GM21723 (cell line): ENCODE data around the gene CCNY.

Experiments
- ATAC-seq: cut with Tn5 transposase; IDR thresholded peaks from one replicate; pipeline ENCODE4 v1.9.1; 2021; ENCODE audit warnings: mild to moderate bottlenecking, moderate library complexity; ENCODE audit not compliant: unreplicated experiment

CCNY gene

DNA sequence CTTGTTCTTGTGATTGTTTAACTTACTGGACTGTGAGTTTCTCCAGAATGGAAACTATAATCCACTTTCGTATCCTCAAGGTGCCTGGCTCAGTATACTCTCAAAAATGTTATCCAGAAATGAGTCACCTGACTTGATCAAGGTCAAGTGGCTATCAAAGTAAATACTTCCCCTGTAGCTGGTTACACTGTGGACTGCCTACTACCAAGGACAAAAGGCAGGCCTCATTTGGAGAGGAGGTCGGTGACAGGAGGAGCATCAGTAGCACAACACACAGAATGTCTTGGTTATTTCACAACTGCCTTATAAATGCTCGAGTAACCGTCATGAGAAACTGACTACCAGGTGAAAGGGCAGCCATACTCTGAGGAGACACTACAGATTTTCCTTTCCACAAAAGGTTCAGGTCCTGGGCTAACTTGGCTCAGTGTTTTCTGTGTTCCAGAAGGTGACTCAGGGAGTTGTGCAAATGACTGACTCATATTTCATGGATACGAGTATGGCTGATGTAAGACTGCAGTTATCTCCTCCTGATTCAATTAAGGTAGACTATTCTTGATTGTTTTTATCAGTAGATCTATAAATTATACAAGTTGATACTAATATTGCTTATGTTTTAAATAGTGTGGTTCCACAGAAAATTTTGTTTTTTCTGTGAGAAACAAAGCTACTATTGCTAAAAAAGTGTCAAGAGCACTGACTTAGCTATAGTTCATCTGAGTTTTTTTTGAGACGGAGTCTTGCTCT is 4.2 kb upstream of the CCNY start:
- ATAC-seq, result no peak

DNA sequence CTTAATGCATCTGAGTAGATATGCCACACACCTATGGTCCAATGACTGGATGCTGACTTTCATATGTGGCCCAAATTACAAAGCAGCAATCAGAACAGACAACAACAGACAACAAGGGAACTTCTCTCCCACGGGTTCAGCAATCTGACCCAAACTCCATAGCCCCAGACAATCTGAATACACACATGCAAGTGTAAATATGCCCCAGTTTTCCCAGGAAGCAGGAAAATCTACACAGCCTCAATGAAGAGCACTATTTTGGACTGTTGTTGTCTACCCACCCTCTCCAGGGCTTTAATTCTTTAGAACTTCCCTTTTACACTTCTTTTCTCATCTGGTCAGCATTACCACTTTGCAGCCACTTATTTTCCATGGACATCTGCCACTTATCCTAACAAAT is 2.0 kb upstream of the CCNY start:
- ATAC-seq, result no peak

DNA sequence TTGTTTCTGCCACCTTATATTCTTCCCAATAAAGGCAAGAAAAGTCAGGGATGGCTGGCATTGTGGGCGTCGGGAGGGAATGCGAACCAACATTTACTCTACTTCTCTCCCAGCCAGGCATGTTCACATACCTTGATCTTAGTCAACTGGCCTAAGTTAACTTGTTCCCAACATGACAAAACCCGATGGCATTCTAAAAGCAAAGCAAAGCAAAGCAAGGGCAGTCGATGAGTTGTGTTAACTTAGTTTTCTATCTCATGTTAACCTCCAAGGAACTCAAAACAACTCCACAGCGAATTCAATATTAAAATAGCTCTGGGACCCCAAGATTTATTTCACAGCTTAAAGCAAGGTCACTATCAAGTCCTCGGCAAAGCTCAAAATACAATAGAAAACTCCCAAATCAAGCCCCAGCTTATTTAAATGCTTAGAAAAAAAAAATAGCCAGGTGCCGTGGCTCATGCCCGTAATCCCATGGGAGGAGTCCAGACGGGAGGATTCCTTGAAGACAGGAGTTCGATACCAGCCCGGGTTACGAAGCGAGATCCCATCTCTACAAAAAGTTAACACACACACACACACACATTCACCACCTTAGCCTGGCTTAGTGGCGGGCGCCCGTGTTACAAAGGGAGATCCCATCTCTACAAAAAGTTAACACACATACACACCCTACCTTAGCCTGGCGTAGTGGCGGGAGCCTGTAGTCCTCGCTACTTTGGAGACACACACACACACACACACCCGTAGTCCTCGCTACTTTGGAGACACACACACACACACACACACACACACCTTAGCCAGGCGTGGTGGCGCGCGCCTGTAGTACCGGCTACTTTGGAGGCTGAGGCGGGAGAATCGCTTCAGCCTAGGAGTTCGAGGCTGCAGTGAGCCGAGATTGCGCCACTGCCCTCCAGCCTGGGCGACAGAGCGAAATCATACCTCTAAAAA is 901 bp upstream of the CCNY start:
- ATAC-seq, result peak; percentile 4

DNA sequence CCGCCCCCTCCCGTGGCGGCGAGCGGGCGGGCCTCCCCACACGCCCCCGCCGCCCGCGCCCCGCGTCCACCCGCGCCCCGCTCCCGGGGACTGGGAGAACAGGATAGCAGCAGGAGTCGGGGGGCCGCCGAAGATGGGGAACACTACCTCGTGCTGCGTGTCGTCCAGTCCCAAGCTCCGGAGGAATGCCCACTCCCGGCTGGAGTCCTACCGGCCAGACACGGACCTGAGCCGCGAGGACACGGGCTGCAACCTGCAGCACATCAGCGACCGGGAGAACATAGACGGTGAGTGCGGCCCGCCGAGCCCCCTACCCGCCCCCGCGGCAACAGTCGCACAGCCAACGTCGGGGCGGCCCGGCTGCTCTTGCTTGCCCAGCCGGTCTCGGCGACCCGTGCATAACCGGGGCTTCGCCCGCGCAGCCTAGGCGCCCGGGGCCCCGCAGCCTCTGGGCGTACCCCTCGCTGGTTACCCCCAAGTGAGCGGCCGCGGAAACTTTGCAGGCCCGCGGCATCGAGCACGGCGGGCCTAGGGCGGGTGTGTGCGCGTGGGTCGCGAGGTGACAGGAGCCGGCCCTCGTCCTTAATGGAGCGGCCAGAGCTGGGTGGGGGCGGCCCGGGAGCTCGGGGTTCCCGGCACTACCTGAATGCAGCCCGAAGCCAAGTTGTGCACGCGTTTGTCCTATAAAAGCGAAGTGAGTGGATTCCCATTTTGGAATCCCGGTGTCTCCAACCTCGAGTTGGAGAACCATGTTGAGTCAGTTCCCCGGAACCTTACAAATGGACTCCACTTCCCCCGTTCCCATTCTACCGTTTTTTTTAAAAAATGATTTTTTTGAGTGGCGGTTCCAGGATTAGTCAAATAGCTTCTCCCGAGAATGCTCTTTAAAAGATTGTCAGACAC is 863 bp downstream of the CCNY start:
- ATAC-seq, result peak; percentile 19

DNA sequence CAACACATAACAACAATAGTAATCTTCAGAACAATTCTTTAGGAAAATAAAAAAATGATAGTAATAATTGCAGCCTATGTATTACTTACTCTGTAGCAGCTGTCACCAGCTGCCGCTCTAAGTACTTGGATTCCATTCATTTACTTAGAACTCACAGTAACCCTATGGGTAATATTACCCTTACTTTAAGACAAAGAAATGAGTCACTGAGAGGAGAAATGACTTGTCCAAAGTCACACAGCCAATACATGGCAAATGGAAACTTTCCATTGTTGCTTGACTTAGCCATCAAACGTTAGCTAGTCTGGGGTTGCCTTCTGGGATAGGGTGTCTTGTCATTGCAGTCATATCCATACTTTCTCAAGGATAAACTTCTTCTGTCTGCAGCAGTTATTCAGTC is 3.6 kb downstream of the CCNY start:
- peak; percentile 32 for ATAC-seq

DNA sequence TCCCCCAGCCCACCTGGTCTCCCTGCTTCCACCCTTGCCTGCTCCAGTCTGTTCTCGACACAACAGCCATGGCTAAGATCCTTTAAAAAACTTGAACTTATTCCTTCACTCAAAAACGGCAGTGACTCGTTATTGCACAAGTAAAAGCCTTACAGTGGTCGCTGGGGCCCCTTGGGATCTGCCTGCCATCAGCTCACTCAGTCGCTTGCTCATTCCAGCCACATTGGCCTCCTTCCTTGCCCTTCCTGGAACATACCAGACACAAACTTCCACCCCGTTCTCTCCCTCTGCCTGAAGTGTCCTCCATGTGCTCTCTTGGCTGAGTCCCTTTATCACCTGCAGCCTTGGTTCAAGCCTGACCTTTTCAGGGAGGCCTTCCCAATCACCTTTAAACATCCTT is 4.7 kb downstream of the CCNY start:
- no peak for ATAC-seq

DNA sequence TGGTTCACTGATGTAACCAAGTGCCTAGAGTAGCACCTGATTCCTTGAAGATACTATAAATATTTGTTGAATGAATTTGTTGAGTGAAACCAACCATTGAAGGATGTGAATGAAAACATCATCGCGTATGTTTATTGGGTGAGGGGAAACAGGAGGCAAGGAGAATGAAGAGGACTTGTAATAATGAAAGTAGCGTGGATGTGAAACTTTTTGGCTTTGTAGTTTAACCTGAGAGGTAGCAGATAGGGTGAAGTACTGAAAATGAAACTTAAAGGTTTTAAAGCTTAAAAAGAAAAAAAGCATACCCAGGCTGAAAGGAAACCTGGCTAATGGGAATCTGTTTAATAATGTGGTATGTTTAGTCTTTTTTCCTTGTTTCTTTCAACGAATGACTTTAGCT is 5.2 kb downstream of the CCNY start:
- peak; percentile 79 for ATAC-seq

DNA sequence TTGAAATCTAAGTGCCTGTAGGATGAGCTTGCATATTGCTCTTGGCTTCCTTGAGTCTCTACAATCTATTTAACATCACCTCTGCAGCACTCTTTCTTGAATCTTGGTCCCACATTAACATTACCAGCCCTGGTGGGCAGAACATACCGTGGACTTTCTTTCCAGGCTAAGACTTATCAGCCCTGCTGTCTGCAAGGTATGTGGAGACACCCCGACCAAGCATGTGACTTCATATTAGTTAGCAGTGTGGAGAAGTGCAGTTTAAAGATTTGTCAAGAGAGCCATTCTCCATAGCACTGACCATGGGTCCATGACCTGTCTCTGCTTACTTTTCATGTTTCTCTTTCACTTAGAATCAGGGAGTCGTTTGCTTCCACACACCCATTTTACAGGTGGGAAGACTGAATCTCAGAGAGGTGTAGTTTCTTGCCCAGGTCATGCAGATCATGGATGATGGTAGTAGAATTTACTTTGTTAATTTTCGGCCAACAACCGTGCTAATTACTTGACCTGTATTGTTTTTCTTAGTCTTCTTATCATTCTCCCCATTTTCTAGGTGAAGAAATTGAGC is 6.0 kb downstream of the CCNY start:
- no peak for ATAC-seq

DNA sequence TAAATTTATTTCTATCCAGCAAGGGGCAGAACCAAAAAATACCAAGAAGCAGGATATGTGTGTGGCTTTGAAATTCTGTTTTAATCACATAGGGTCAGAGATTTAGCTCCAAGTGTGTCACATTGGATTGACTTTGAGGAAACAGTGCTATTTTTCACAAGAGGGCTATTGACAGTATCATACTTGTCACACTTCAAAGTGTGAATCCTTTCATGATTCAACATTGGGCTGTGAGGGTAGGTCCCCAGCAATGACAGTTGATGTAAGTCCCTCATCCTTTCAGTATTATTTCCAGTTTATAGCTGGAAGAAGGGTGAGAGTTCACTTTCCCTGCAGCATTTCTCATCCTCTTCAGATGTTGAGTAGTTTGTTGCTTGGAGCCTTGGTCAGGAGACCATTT is 7.4 kb downstream of the CCNY start:
- no peak for ATAC-seq

DNA sequence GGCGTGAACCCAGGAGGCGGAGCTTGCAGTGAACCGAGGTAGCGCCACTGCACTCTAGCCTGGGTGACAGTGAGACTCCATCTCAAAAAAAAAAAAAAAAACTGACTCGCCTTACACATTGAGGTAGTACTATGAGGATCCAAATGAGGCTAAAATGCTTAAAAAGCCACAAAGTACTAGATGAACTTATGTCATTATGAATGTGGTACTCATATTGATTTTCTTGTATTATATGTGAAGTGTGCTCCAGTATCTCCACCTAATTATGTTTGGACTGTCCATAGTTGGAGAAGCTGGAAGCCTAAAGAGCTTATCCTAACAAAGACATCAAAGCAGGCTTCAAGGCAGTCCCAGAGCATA is 9.1 kb downstream of the CCNY start:
- ATAC-seq, result no peak

DNA sequence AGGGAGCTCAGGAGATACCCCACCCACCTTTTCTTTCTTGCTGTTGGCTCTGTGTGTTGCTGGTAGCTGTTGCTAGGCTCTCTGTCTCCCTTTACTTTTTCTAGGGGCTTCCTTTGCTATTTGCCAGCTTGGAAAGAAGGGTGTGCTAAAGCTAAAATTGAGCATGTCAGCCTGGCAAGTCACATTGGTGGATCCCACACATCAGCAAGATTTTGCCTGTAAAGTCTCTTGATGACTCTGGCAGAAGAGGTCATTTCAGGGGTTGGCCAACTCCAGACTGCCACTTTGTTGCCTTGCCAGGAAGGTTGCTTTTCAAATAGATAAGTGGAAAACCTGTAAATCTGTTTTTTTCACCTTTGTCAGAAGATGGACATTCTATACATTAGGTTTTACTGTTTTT is 9.9 kb downstream of the CCNY start:
- ATAC-seq, result no peak

DNA sequence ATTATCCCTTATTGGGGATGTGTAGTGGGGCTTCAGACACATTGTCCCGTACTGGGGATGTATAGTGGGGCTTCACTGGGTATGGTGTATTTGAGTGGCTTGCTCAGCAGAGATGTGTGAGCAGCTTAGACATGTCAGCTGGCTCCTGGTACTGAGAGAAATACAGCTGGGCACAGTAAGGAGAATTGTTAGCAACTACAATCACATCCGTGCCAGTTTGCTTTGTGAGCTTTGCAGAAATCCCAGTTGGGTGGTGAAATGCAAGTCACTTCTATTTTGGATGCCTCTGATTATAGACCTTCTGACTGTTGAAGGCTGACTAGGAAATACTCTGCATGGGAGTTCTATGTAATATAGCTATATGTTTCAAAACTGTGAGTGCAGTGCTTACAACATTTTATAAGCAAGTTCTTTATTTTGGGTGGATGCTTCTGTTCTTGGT is 10.8 kb downstream of the CCNY start:
- no peak for ATAC-seq

DNA sequence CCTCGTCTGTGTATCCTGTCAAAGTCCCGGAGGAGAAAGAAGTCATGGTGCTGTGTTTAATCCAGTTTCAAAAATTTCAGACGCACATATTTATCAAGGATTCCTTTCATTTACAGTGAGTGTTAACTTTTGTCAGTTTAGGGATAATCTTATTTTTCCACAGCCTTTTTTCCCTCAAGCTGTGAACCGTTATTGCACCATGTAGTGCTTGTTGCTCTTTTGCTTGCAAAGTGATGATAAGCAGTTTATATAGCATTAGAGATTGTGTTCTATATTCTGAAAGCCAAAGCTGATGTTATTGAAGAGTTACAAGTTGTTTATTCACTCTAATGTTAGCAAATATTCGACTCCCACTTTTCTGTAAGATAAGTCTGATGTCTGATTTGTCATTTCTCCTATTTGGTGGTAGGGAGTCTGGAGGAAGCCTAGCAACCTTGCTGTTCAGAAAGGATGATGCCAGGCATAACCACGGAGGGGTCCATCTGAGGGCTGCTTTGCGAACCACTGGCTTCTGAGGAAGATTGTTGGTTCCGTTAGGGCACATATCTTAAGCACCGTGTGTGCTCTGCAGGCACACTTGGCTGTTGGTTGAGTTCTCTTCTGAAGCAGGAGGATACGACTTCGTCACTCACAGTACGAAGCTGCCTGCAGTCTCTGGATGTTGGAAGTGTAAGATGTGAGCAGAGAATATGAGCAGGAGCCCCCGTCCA is 11.7 kb downstream of the CCNY start:
- no peak for ATAC-seq

DNA sequence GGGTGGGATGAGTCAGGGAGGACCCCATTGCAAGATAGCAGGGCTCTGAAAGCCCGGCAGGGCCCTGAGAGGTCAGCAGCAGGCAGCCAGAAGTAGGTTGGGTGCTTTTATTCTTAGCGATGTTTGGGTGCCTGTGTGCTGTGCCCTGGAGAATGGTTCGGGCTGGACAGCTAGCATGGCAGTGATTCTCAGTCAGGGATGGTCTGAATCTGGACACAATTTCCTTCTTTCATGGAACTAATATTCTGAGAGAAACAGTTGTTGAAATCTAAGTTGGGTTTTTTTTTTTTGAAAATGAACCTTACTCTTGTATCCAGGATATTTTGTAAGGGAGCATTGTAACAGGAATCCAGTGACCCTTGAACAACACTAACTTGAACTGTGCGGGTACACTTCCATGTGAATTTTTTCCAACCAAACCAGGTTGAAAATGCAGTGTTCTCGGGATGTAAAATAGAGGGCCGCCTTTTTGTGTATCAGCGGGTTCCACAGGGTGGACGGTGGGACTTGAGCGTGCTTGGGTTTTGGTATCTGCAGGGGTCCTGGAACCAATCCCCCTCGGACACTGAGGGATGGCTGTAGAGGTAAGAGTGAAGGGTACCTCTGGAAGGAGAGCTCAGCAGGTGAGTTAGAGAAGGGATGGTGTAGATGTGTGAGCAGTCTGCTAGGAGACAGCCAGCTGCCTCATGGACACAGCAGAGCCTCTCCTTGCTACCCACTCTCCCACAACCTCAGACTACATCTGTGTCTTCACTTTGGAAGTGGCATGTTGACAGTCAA is 12.5 kb downstream of the CCNY start:
- ATAC-seq, result no peak

DNA sequence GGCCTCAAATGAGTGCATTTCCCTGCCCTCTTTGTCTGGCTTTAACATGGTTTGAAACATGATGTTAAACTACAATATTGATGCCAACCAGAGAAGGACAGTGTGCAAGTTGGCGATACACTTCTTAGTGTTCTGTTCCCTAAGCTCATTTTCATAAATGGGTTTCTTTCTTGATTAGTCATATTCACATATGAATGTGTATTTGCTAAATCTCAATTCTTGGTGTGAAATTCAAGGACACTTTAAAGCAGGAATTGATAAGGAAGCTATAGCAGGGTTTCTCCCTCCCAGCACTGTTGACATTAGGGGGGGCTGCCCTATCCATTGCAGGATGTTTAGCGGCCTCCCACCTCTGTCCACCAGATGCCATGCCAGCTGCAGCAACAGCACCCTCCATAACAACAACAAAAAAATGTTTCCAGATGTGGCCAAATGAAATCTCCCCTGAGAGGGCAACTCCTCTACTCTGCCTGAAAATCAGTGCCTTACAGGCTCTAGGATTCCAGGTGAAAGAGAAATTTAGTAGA is 13.1 kb downstream of the CCNY start:
- no peak for ATAC-seq

DNA sequence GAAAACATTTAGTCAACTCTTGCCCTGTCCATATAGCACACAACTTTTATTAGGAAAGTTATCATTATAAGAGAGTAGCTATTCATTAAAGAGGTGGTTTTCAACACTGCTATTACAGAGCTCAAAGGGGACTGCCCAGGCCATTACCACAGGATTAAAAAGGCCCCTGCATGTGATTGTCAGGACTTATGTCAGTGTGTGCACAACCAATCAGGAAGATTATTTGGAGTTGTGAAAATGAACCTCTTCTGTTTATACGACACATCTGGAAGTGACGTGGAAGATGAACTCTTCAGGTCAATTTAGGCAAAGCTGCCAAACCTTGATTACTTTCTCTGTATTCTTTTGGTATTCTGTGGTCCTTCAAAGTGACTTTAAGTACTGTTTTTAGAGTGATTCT is 14.7 kb downstream of the CCNY start:
- no peak for ATAC-seq

DNA sequence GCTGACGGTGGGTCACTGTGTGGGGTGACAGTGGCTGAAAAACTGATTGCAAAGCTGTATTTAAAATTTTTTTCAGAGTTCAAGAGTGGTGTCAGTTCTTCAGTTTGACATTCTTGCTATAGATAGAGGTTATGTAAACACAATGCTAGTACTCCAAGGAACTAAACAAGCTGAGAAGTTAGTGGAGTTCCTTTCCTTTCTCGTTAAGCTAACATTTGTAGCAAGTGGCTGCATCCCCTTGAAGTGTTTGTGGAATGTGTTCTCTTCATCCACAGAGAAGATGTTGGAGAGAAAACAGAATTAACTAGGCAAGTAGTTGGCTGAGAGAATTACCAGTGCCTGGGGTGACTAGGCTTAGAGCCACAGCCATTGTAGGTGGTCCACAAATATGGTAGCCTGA is 15.8 kb downstream of the CCNY start:
- ATAC-seq, result no peak

DNA sequence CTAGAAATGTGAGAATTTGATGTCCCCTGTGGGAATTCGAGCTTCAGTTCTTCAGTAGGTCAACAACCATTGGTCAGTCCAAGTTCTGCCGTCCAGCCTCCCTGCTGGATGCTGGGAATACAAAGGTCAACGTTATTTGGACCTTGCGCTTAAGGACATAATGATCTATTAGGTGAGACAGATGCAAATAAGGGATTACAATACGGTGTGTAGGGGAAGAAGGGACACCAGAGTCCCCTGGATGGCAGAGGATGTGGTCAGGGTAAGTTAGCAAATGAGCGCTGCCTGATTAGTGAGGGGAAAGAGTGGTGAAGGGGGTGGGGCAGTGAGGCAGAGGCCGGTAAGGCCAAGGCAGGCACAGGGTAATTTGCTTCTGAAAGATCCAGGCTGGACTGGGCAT is 16.2 kb downstream of the CCNY start:
- no peak for ATAC-seq

DNA sequence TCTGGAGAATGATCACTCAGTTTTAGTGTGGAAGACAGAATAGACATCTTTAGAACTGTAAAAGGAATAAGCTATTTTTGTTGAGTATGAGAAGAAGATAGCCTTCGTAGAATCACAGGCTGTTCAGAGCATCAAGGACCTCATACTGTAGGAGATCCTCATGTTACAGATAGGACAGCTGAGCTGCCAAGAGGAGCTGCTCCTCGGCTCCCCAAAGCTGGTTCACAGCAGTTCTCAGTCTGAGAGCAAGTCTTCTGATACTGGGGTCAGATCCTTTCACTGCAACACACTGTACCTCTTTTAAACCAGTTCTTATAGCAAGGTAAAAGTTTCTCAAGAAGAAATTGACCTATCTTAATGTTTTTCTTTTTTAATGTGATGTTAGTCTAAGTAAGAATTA is 17.1 kb downstream of the CCNY start:
- peak; percentile 26 for ATAC-seq
